SK-N-SH (cell line): ENCODE results near the gene ZNF69. TPM values are rescaled to one million over a fixed set of nuclear protein-coding genes. Genes with fewer than 3 reads are reported as not detected.
"Not testable (repeated sequence)": the region's sequence is repeated elsewhere in the genome, so short reads cannot be mapped to it uniquely, and the experiment has no call there.

ENCODE experiments used
- CTCF ChIA-PET: fragments of 300-600, 350-600 bp; formaldehyde crosslinking; extraction: SDS; loops from one replicate; lab custom pipeline; 2021; lab: Yijun Ruan, JAX
- POLR2A ChIA-PET: fragments of 350-600 bp; sonication (Branson Sonifier 250); formaldehyde crosslinking; extraction: SDS; loops from one replicate; lab custom pipeline; 2020; ENCODE audit warnings: antibody characterized with exemption, inconsistent platforms; lab: Yijun Ruan, JAX
- DNase-seq: peaks from one replicate; pipeline ENCODE4 v3.0.0; 2012
- H2AFZ ChIP-seq: fragments of 200-600 bp; sonication (generic); 2 replicates; pipeline ENCODE4 v1.8.1; 2016; ENCODE audit warnings: antibody characterized with exemption, mild to moderate bottlenecking, low read depth
- H3F3A ChIP-seq: fragments of 200-600 bp; sonication (generic); replicated peaks from 2 replicates; pipeline ENCODE3; 2016; ENCODE audit warnings: antibody characterized with exemption, mild to moderate bottlenecking; ENCODE audit not compliant: insufficient read depth
- H3K27ac ChIP-seq, 2 experiments: fragments of 200-500 bp in 1 of 2; fragments of 200-600 bp in 1 of 2; sonication (Bioruptor generic) in 1 of 2; sonication (generic), shearing (Covaris generic) in 1 of 2; 2 replicates each; pipeline versions ENCODE4 v1.5.1 to v1.6.1; 2014 to 2016; ENCODE audit warnings: low read depth in 2 of 2, inconsistent platforms in 1 of 2, low read length in 1 of 2, mild to moderate bottlenecking in 1 of 2, mixed read lengths in 1 of 2
- H3K27me3 ChIP-seq: fragments of 200-600 bp; sonication (generic), shearing (Covaris generic); 2 replicates; pipeline ENCODE4 v1.6.1; 2016; ENCODE audit warnings: mixed run types; ENCODE audit not compliant: insufficient read depth
- H3K36me3 ChIP-seq, 2 experiments: fragments of 200-500 bp in 1 of 2; fragments of 200-600 bp in 1 of 2; sonication (Bioruptor generic) in 1 of 2; sonication (generic) in 1 of 2; replicated peaks in 1 of 2; 2 replicates each; pipeline versions ENCODE3 to v1.5.1; 2014 to 2016; ENCODE audit warnings: low read length in 1 of 2, mild to moderate bottlenecking in 1 of 2; ENCODE audit not compliant: insufficient read depth in 2 of 2, control insufficient read depth in 1 of 2
- H3K4me1 ChIP-seq, 2 experiments: fragments of 200-500 bp in 1 of 2; fragments of 200-600 bp in 1 of 2; sonication (Bioruptor generic) in 1 of 2; sonication (generic), shearing (Covaris generic) in 1 of 2; 2 replicates each; pipeline versions ENCODE4 v1.5.1 to v1.6.1; 2014 to 2016; ENCODE audit warnings: low read depth in 1 of 2, low read length in 1 of 2, mixed run types in 1 of 2; ENCODE audit not compliant: insufficient read depth in 2 of 2, control insufficient read depth in 1 of 2
- H3K4me2 ChIP-seq: fragments of 200-600 bp; sonication (generic), shearing (Covaris generic); 2 replicates; pipeline ENCODE4 v1.6.1; 2017; ENCODE audit warnings: mixed run types
- H3K4me3 ChIP-seq, 2 experiments: fragments of 200-500 bp in 1 of 2; fragments of 200-600 bp in 1 of 2; sonication (Bioruptor generic) in 1 of 2; sonication (generic), shearing (Covaris generic) in 1 of 2; 2 replicates each; pipeline versions ENCODE4 v1.5.1 to v1.8.1; 2014 to 2016; ENCODE audit warnings: low read depth in 2 of 2, inconsistent platforms in 1 of 2, low read length in 1 of 2, mild to moderate bottlenecking in 1 of 2, mixed read lengths in 1 of 2, moderate library complexity in 1 of 2
- H3K79me2 ChIP-seq: fragments of 200-600 bp; sonication (generic); 2 replicates; pipeline ENCODE4 v1.8.1; 2017; ENCODE audit warnings: mild to moderate bottlenecking; ENCODE audit not compliant: insufficient read depth
- H3K9ac ChIP-seq: fragments of 200-600 bp; sonication (generic); 2 replicates; pipeline ENCODE4 v1.6.1; 2017; ENCODE audit warnings: mixed run types
- H3K9me2 ChIP-seq: fragments of 200-600 bp; sonication (generic); 2 replicates; pipeline ENCODE4 v1.6.1; 2017; ENCODE audit warnings: mixed run types
- H3K9me3 ChIP-seq: fragments of 200-600 bp; sonication (generic); 2 replicates; pipeline ENCODE4 v1.6.1; 2017; ENCODE audit warnings: mixed run types, mild to moderate bottlenecking, moderate library complexity
- H4K20me1 ChIP-seq: fragments of 200-600 bp; sonication (generic); 2 replicates; pipeline ENCODE4 v1.6.1; 2017; ENCODE audit warnings: mild to moderate bottlenecking, mixed run types; ENCODE audit not compliant: insufficient read depth
- CHD2 ChIP-seq: fragments of 150-350 bp; IDR thresholded peaks from 2 replicates; pipeline ENCODE4 v1.6.1; 2018; ENCODE audit warnings: low read length; ENCODE audit not compliant: partially characterized antibody
- ELF1 ChIP-seq: IDR thresholded peaks from 2 replicates; pipeline ENCODE4 v1.4.0; 2012
- FOSL2 ChIP-seq: IDR thresholded peaks from 2 replicates; pipeline ENCODE4 v1.4.0; 2012; ENCODE audit warnings: low read depth, mild to moderate bottlenecking, moderate library complexity, borderline replicate concordance
- FOXM1 ChIP-seq: IDR thresholded peaks from 2 replicates; pipeline ENCODE4 v1.4.0; 2012; ENCODE audit warnings: low read depth, mild to moderate bottlenecking
- GABPA ChIP-seq: IDR thresholded peaks from 2 replicates; pipeline ENCODE4 v1.4.0; 2012; ENCODE audit warnings: low read depth, mild to moderate bottlenecking
- JUND ChIP-seq: IDR thresholded peaks from 2 replicates; pipeline ENCODE4 v1.4.0; 2012
- MEF2A ChIP-seq: IDR thresholded peaks from 2 replicates; pipeline ENCODE4 v1.4.0; 2012; ENCODE audit warnings: low read depth, borderline replicate concordance
- NFIC ChIP-seq: IDR thresholded peaks from 2 replicates; pipeline ENCODE4 v1.4.0; 2012; ENCODE audit warnings: borderline replicate concordance
- NRF1 ChIP-seq: IDR thresholded peaks from 2 replicates; pipeline ENCODE4 v1.6.1; 2012; ENCODE audit warnings: low read depth, mild to moderate bottlenecking, low read length
- RAD21 ChIP-seq: IDR thresholded peaks from 2 replicates; pipeline ENCODE4 v1.6.1; 2012; ENCODE audit warnings: mild to moderate bottlenecking, low read length
- RCOR1 ChIP-seq: fragments of 150-350 bp; IDR thresholded peaks from 2 replicates; pipeline ENCODE4 v1.6.1; 2017; ENCODE audit warnings: antibody characterized with exemption, low read length
- RFX5 ChIP-seq: IDR thresholded peaks from 2 replicates; pipeline ENCODE4 v1.6.1; 2012; ENCODE audit warnings: mild to moderate bottlenecking, improper control_type of control experiment, low read length
- SIN3A ChIP-seq: IDR thresholded peaks from 2 replicates; pipeline ENCODE4 v1.6.1; 2012; ENCODE audit warnings: low read depth, mild to moderate bottlenecking, low read length, moderate library complexity, borderline replicate concordance
- TAF1 ChIP-seq: IDR thresholded peaks from 2 replicates; pipeline ENCODE4 v1.6.1; 2012; ENCODE audit warnings: low read depth, mild to moderate bottlenecking, low read length, moderate library complexity, borderline replicate concordance
- TCF12 ChIP-seq: IDR thresholded peaks from 2 replicates; pipeline ENCODE4 v1.4.0; 2012
- TEAD4 ChIP-seq: IDR thresholded peaks from 2 replicates; pipeline ENCODE4 v1.4.0; 2012; ENCODE audit warnings: mild to moderate bottlenecking, borderline replicate concordance; ENCODE audit not compliant: insufficient read depth
- YY1 ChIP-seq: IDR thresholded peaks from 2 replicates; pipeline ENCODE4 v1.4.0; 2012; ENCODE audit warnings: low read depth, mild to moderate bottlenecking
- WGBS: methylation state at CpG from one replicate; pipeline ENCODE4 v1.1.6; 2017; ENCODE audit warnings: low lambda C conversion rate; 5-methylcytosine and 5-hydroxymethylcytosine counted together
- polyA plus RNA-seq, 3 experiments: library from polyadenylated mRNA; depleted of rRNA; stranded (reverse); fragments of >200 nt; gene quantifications; 2 replicates each; pipeline ENCODE4 v1.2.3, GENCODE V29; 2012
- TF ChIP-seq, protein P1 (sequence below): IDR thresholded peaks from 2 replicates; pipeline ENCODE4 v1.4.0; 2012; ENCODE audit warnings: low read depth, borderline replicate concordance
- TF ChIP-seq, protein P2 (sequence below): IDR thresholded peaks from 2 replicates; pipeline ENCODE4 v1.6.1; 2012; ENCODE audit warnings: mild to moderate bottlenecking, low read depth, low read length, moderate library complexity
- TF ChIP-seq, protein P3 (sequence below): IDR thresholded peaks from 2 replicates; pipeline ENCODE4 v1.4.0; 2012; ENCODE audit warnings: low read depth, borderline replicate concordance

Gene ZNF69
- polyA plus RNA-seq, 1 of the 3 experiments (the other 2 are of a cell fraction) = 0.58 TPM

DNA sequence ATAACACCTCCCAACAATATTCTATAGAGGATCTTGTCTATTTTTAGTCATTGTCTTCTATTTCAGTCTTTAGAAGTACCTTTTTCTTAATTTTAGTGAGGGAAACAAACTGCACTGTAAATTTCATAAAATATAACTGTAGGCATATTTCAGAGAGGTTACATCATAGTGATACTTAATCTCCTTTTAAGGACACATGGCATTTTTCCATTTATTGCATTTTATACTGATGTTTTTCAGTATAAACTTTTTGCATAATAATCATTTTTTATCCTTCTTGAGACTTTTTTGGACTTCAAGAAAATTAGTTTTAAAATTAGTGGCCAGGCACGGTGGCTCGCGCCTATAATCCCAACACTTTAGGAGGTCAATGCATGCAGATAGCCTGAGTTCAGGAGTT lies 43.9 kb downstream of the ZNF69 start:
- no peaks in the 10 kb centered on the region for H3K9me2 ChIP-seq
- H2AFZ ChIP-seq = no peak overlapping the region
- no peaks in the 10 kb centered on the region for H3K4me1 ChIP-seq
- H4K20me1 ChIP-seq = no peaks in the 10 kb centered on the region
- no peak for TF ChIP-seq RAD21
- TF ChIP-seq CHD2 = no peak
- TF ChIP-seq TAF1 = no peak
- no peak for TF ChIP-seq RCOR1
- TF ChIP-seq JUND = no peak
- TF ChIP-seq MEF2A = no peak
- TF ChIP-seq TEAD4 = no peak
- no peak for TF ChIP-seq YY1
- TF ChIP-seq GABPA = no peak
- no peak for TF ChIP-seq TCF12
- no peak for TF ChIP-seq FOSL2
- no peak for TF ChIP-seq RFX5
- TF ChIP-seq, protein P1, sequence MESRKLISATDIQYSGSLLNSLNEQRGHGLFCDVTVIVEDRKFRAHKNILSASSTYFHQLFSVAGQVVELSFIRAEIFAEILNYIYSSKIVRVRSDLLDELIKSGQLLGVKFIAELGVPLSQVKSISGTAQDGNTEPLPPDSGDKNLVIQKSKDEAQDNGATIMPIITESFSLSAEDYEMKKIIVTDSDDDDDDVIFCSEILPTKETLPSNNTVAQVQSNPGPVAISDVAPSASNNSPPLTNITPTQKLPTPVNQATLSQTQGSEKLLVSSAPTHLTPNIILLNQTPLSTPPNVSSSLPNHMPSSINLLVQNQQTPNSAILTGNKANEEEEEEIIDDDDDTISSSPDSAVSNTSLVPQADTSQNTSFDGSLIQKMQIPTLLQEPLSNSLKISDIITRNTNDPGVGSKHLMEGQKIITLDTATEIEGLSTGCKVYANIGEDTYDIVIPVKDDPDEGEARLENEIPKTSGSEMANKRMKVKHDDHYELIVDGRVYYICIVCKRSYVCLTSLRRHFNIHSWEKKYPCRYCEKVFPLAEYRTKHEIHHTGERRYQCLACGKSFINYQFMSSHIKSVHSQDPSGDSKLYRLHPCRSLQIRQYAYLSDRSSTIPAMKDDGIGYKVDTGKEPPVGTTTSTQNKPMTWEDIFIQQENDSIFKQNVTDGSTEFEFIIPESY = no peak
- TF ChIP-seq NRF1 = no peak
- no peak for TF ChIP-seq ELF1
- TF ChIP-seq, protein P2, sequence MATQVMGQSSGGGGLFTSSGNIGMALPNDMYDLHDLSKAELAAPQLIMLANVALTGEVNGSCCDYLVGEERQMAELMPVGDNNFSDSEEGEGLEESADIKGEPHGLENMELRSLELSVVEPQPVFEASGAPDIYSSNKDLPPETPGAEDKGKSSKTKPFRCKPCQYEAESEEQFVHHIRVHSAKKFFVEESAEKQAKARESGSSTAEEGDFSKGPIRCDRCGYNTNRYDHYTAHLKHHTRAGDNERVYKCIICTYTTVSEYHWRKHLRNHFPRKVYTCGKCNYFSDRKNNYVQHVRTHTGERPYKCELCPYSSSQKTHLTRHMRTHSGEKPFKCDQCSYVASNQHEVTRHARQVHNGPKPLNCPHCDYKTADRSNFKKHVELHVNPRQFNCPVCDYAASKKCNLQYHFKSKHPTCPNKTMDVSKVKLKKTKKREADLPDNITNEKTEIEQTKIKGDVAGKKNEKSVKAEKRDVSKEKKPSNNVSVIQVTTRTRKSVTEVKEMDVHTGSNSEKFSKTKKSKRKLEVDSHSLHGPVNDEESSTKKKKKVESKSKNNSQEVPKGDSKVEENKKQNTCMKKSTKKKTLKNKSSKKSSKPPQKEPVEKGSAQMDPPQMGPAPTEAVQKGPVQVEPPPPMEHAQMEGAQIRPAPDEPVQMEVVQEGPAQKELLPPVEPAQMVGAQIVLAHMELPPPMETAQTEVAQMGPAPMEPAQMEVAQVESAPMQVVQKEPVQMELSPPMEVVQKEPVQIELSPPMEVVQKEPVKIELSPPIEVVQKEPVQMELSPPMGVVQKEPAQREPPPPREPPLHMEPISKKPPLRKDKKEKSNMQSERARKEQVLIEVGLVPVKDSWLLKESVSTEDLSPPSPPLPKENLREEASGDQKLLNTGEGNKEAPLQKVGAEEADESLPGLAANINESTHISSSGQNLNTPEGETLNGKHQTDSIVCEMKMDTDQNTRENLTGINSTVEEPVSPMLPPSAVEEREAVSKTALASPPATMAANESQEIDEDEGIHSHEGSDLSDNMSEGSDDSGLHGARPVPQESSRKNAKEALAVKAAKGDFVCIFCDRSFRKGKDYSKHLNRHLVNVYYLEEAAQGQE = no peak
- TF ChIP-seq, protein P3, sequence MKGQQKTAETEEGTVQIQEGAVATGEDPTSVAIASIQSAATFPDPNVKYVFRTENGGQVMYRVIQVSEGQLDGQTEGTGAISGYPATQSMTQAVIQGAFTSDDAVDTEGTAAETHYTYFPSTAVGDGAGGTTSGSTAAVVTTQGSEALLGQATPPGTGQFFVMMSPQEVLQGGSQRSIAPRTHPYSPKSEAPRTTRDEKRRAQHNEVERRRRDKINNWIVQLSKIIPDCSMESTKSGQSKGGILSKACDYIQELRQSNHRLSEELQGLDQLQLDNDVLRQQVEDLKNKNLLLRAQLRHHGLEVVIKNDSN = no peak
- TF ChIP-seq SIN3A = no peak
- TF ChIP-seq FOXM1 = no peak
- TF ChIP-seq NFIC = no peak
- no peak overlapping the region for H3K4me3 ChIP-seq
- peaks cover 0 to 46% of the 10 kb centered on the region in 2 experiments for H3K36me3 ChIP-seq
- CTCF ChIA-PET = interaction anchor here (0.6 kb wide), 1 partner anchor 44 kb away, joined by 3 read pairs; the partner anchor contains the start of gene ZNF69
- 100% methylated on average over 3 of the region's 3 CpGs for WGBS
- H3K9ac ChIP-seq = no peak overlapping the region
- H3K9me3 ChIP-seq = peaks cover 8% of the 10 kb centered on the region; the same call in 1 of the 2 replicates
- peaks cover 4% of the 10 kb centered on the region for H3F3A ChIP-seq
- no peak overlapping the region for H3K27ac ChIP-seq
- DNase-seq = no peak
- no peak overlapping the region for H3K4me2 ChIP-seq
- no peaks in the 10 kb centered on the region for H3K27me3 ChIP-seq
- peaks cover 91% of the 10 kb centered on the region for H3K79me2 ChIP-seq
- POLR2A ChIA-PET = no interaction called here

DNA sequence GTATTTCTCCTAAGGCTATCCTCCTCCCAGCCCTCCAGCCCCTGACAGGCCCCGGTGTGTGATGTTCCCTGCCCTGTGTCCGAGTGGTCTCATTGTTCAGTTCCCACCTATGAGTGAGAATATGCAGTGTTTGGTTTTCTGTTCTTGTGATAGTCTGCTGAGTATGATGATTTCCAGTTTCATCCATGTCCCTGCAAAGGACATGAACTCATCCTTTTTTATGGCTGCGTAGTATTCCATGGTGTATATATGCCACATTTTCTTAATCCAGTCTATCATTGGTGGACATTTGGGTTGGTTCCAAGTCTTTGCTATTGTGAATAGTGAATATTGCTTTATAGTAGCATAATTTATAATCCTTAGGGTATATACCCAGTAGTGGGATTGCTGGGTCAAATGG lies 48.2 kb downstream of the ZNF69 start:
- H3K9me2 ChIP-seq = not testable (repeated sequence)

DNA sequence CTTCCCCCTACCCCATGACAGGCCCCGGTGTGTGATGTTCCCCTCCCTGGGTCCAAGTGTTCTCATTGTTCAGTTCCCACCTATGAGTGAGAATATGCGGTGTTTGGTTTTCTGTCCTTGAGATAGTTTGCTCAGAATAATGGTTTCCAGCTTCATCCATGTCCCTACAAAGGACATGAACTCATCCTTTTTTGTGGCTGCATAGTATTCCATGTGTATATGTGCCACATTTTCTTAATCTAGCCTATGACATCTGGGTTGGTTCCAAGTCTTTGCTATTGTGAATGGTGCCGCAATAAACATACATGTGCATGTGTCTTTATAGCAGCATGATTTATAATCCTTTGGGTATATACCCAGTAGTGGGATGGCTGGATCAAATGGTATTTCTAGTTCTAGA lies 50.8 kb downstream of the ZNF69 start:
- H4K20me1 ChIP-seq, H3F3A ChIP-seq, H3K9me2 ChIP-seq, H3K4me3 ChIP-seq, H2AFZ ChIP-seq, CTCF ChIA-PET, POLR2A ChIA-PET, H3K9ac ChIP-seq, H3K4me2 ChIP-seq, H3K27ac ChIP-seq, H3K4me1 ChIP-seq, H3K9me3 ChIP-seq, DNase-seq, H3K27me3 ChIP-seq: not testable (repeated sequence)
- H3K79me2 ChIP-seq = peaks cover 82% of the 10 kb centered on the region
- 98% methylated on average over 3 of the region's 3 CpGs for WGBS
- H3K36me3 ChIP-seq = peaks cover 0 to 41% of the 10 kb centered on the region in 2 experiments

More for the DNA sequence above, 48.2 kb downstream of the ZNF69 start:
- CTCF ChIA-PET, H3K4me1 ChIP-seq, DNase-seq, H3K9ac ChIP-seq, H4K20me1 ChIP-seq, H3F3A ChIP-seq, POLR2A ChIA-PET, H3K9me3 ChIP-seq, H3K27me3 ChIP-seq, H3K4me3 ChIP-seq, H3K4me2 ChIP-seq, H3K27ac ChIP-seq, H2AFZ ChIP-seq: not testable (repeated sequence)
- WGBS = 92% methylated on average over 3 of the region's 3 CpGs
- Histone ChIP-seq H3K79me2 (peaks cover 94% of the 10 kb centered on the region), H3K36me3 (peaks cover 0 to 45% of the 10 kb centered on the region in 2 experiments)
